ENCODE results near the gene GRM8. TPM values are rescaled to one million over a fixed set of nuclear protein-coding genes. Genes with fewer than 3 reads are reported as not detected.

GRM8 gene
- total RNA-seq, 1 experiment from 2014 or later = 0.80 TPM

DNA sequence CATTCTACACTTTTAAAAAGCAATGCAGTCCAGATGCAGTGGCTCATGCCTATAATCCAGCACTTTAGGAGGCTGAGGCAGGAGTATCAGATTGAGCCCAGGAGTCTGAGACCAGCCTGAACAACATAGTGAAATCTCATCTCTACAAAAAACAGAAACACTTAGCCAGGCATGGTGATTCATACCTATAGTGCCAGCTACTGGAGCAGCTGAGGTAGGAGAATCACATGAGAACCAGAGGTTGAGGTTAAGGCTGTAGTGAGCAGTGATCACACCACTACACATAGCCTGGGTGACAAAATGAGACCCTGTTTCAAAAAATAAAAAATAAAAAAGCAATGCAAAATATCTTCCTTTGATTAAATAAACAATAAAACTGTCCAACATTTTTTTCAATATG lies 205.2 kb downstream of the GRM8 start:
- Histone ChIP-seq H3K27me3 (replicated peaks; ENCODE audit: insufficient read depth, low read depth, low read length, poor library complexity) (no peaks in the 10 kb centered on the region), H3K36me3 (ENCODE audit: insufficient read depth, low read length, poor library complexity, severe bottlenecking) (no peaks in the 10 kb centered on the region), H3K4me1 (ENCODE audit: insufficient read depth, low read length, poor library complexity, severe bottlenecking) (no peaks in the 10 kb centered on the region), H3K27ac (ENCODE audit: low read depth, low read length, poor library complexity, severe bottlenecking) (no peak overlapping the region), H3K4me3 (ENCODE audit: low read depth, low read length, poor library complexity, severe bottlenecking) (no peak overlapping the region), H3K9me3 (ENCODE audit: low read depth, low read length, poor library complexity, severe bottlenecking) (no peaks in the 10 kb centered on the region)
- intact Hi-C loops (cut with micrococcal nuclease; ENCODE audit: unreplicated experiment) = no loop called here
- POLR2A ChIA-PET (ENCODE audit: low non-redundant PET) = no interaction called here
- no peak for DNase-seq (ENCODE audit: low spot score)
- CTCF ChIA-PET = no interaction called here
- no peak for TF ChIP-seq EZH2 (IDR thresholded peaks at IDR 0.05; ENCODE audit: borderline replicate concordance, low read depth, low read length, poor library complexity, severe bottlenecking)
- TF ChIP-seq, protein P1, sequence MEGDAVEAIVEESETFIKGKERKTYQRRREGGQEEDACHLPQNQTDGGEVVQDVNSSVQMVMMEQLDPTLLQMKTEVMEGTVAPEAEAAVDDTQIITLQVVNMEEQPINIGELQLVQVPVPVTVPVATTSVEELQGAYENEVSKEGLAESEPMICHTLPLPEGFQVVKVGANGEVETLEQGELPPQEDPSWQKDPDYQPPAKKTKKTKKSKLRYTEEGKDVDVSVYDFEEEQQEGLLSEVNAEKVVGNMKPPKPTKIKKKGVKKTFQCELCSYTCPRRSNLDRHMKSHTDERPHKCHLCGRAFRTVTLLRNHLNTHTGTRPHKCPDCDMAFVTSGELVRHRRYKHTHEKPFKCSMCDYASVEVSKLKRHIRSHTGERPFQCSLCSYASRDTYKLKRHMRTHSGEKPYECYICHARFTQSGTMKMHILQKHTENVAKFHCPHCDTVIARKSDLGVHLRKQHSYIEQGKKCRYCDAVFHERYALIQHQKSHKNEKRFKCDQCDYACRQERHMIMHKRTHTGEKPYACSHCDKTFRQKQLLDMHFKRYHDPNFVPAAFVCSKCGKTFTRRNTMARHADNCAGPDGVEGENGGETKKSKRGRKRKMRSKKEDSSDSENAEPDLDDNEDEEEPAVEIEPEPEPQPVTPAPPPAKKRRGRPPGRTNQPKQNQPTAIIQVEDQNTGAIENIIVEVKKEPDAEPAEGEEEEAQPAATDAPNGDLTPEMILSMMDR (conservative IDR thresholded peaks at IDR 0.05; ENCODE audit: low read depth, low read length) = no peak
- no TSS peak for BruUV-seq (replicated peaks)

DNA sequence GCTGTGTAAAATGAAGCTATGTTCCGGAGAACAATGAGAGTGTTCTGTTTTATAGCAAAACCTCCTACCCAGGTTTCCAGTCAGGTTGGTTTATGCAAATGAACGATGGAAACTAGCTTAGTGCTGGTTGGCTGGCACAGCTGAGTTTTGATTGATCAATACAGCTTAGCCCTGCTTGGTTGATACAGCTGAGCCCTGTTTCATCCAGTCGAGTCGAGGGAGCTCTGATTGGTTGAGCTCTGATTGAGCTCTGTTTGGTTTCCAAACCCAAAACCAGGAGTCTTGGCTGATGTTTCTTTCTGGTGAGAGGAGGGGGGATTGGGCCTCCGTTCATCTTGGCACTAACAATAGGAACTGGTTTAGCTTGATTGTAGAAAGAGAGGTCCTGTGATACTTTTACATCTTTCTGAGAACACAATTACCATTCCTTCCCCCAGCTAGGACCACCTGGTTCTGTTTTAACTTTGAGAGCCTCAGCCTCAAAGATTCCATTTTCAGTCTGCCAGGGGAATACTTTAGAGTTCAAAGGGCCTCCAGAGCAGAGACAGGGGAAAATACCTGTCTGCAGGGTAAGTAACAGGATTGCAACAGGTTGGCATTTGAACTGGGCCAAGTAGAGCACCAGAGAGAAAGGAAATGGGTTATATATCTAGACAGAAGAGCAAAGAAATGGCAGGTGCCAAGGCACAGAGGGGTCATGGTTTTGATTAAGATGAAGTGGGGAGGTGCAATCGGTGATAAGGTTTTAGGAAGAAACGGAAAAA lies 210.9 kb downstream of the GRM8 start:
- H3K27me3 ChIP-seq (replicated peaks; ENCODE audit: insufficient read depth, low read depth, low read length, poor library complexity) = no peaks in the 10 kb centered on the region
- no peaks in the 10 kb centered on the region for H3K9me3 ChIP-seq (ENCODE audit: low read depth, low read length, poor library complexity, severe bottlenecking)
- no peaks in the 10 kb centered on the region for H3K36me3 ChIP-seq (ENCODE audit: insufficient read depth, low read length, poor library complexity, severe bottlenecking)
- TF ChIP-seq, protein P1 (conservative IDR thresholded peaks at IDR 0.05; ENCODE audit: low read depth, low read length) = no peak
- no peak for TF ChIP-seq EZH2 (IDR thresholded peaks at IDR 0.05; ENCODE audit: borderline replicate concordance, low read depth, low read length, poor library complexity, severe bottlenecking)
- H3K4me1 ChIP-seq (ENCODE audit: insufficient read depth, low read length, poor library complexity, severe bottlenecking) = no peaks in the 10 kb centered on the region
- intact Hi-C loops (cut with micrococcal nuclease; ENCODE audit: unreplicated experiment) = no loop called here
- no peak overlapping the region for H3K4me3 ChIP-seq (ENCODE audit: low read depth, low read length, poor library complexity, severe bottlenecking)
- CTCF ChIA-PET = no interaction called here
- no peak for DNase-seq (ENCODE audit: low spot score)
- POLR2A ChIA-PET (ENCODE audit: low non-redundant PET) = no interaction called here
- no peak overlapping the region for H3K27ac ChIP-seq (ENCODE audit: low read depth, low read length, poor library complexity, severe bottlenecking)
- BruUV-seq (replicated peaks) = no TSS peak

DNA sequence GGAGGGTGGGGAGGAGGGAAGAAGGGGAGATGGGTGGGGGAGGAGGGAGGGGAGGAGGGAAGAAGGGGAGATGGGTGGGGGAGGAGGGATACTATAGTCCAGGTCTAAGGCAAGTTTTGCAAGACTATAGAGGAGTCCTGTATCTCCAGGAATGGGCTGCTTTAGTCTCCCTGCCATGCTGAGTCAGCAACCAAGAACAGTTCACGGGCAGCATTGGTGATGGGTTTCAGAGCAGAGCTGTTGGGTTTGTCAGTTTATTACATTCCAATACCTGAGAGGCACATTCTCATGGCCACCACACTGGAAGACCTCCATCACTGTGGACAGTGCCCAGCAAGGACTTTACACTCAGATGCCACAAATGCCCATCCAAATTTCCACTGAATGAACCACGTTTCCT lies 212.7 kb downstream of the GRM8 start:
- POLR2A ChIA-PET (ENCODE audit: low non-redundant PET) = no interaction called here
- intact Hi-C loops (cut with micrococcal nuclease; ENCODE audit: unreplicated experiment) = no loop called here
- DNase-seq (ENCODE audit: low spot score) = no peak
- CTCF ChIA-PET = no interaction called here
- no peaks in the 10 kb centered on the region for H3K36me3 ChIP-seq (ENCODE audit: insufficient read depth, low read length, poor library complexity, severe bottlenecking)
- H3K9me3 ChIP-seq (ENCODE audit: low read depth, low read length, poor library complexity, severe bottlenecking) = no peaks in the 10 kb centered on the region
- H3K4me1 ChIP-seq (ENCODE audit: insufficient read depth, low read length, poor library complexity, severe bottlenecking) = no peaks in the 10 kb centered on the region
- H3K27ac ChIP-seq (ENCODE audit: low read depth, low read length, poor library complexity, severe bottlenecking) = no peak overlapping the region
- no peak overlapping the region for H3K4me3 ChIP-seq (ENCODE audit: low read depth, low read length, poor library complexity, severe bottlenecking)
- no peak for TF ChIP-seq EZH2 (IDR thresholded peaks at IDR 0.05; ENCODE audit: borderline replicate concordance, low read depth, low read length, poor library complexity, severe bottlenecking)
- TF ChIP-seq, protein P1 (conservative IDR thresholded peaks at IDR 0.05; ENCODE audit: low read depth, low read length) = no peak
- H3K27me3 ChIP-seq (replicated peaks; ENCODE audit: insufficient read depth, low read depth, low read length, poor library complexity) = no peaks in the 10 kb centered on the region
- no TSS peak for BruUV-seq (replicated peaks)
